NCI-H2196 (cell line): ENCODE data around the gene KSR1.
A peak's percentile ranks its signal among the peaks of the same experiment; 100 is the strongest.

Experiments used
- DNase-seq: peaks from one replicate; lab custom pipeline; 2025; ENCODE audit not compliant: unreplicated experiment; lab: John Stamatoyannopoulos, UW

The KSR1 gene

DNA sequence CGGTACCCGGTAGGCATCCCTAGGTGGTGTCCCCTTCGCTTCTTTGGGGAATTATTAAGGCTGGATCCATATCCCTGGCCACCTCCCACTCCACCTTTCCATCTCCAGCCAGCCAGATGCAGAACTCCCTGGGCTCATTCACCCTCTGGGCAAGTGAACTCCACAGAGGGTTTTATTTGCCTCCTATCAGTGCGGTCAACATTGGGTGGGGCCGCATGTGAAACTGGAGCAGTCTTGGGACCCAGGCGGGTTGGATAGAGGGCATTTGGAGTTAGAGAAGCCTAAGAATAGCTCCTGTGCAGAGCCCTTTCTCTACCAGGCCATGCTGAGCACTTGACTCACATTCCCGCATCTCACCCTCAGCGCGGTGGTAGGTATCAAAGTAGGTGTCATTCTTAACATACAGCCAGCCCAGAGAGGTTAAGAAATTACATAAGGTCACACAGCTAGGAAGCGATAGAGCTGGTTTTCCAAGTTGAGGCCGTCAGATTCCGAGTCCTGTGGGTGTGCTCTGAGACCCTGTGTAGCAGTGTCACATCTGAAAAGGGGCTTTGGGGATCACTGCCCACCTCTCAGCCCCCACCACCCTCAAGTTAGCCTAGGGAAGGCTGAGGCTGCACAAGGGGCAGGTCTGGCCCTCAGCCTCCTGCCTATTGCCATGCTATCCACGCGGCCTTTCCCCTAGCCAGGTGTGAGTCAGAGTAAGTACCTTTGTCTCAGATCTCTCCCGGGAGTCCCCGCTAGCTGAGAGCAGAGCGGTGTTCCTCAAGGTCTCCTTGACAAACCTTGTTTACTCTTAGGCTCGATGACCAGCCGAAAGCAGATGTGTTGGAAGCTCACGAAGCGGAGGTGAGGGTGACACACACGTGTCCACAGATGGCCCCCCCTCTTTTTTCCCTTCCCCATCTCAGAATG, 147.9 kb downstream of the KSR1 start:
- DNase-seq = no peak

DNA sequence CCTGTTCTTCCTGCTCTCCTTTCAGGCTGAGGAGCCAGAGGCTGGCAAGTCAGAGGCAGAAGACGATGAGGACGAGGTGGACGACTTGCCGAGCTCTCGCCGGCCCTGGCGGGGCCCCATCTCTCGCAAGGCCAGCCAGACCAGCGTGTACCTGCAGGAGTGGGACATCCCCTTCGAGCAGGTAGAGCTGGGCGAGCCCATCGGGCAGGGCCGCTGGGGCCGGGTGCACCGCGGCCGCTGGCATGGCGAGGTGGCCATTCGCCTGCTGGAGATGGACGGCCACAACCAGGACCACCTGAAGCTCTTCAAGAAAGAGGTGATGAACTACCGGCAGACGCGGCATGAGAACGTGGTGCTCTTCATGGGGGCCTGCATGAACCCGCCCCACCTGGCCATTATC, 149.2 kb downstream of the KSR1 start:
- DNase-seq = no peak

DNA sequence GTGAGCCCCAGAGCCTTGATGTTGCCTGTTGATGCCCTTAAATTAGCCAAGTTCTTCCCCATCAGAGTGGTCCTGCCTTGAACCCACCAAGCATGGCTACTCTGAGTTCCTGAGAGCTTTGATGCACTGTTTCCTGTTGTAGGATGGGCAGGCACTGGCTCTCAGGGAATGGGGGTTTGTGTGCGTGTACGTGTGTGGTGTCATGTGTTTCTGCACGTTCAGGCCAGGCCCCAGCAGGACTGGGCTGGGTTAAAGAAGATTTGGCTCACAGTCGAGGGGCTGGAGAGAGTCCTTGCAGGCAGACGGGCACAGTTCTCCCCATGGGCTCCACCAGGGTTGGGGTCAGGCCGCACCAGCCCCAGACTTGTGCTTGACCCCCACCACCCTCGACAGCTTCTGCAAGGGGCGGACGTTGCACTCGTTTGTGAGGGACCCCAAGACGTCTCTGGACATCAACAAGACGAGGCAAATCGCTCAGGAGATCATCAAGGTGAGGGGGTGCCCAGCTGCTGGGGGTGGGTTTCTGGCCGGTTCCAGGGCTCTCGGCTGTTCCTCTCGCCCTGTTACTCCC, 151.4 kb downstream of the KSR1 start:
- DNase-seq = no peak

DNA sequence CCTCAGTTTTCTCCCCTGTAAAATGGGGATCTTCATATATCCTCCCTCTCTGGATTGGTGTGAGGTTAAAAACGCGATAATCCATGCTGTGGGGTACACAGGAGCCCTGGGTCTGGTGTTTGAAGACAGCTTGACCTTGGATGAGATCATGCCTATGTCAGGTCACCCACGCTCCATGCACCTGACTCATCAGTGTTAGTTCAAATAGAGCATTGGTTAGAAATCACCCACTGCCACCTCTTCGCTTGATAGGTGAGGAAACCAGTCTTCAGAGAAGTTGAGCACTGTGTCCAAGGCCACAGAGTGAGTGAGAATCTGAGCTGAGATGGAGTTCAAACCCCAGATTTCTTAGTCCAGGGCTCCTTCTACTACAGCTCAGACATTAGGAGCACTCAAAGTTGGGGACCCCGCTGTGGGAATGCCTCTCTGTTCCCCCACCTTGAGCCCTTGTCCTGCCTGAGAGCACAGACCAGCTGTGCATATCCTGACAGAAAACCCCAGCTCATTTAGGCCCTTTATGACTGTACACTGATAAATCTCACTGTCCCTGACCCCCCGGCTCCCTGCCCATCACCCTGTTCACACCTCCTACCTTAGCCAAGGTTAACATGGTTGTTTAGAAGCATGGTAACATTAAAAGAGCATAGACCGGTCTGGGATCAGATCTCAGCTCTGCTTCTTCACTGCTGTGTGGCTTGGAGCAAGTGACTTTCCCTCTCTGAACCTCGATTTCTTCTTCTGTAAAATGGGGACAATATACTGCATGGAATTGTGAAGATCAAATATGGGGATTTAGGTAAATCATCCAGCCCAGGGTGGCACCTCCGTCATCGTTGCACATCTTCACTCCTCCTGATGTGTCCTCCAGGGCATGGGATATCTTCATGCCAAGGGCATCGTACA, 152.3 kb downstream of the KSR1 start:
- no peak for DNase-seq

DNA sequence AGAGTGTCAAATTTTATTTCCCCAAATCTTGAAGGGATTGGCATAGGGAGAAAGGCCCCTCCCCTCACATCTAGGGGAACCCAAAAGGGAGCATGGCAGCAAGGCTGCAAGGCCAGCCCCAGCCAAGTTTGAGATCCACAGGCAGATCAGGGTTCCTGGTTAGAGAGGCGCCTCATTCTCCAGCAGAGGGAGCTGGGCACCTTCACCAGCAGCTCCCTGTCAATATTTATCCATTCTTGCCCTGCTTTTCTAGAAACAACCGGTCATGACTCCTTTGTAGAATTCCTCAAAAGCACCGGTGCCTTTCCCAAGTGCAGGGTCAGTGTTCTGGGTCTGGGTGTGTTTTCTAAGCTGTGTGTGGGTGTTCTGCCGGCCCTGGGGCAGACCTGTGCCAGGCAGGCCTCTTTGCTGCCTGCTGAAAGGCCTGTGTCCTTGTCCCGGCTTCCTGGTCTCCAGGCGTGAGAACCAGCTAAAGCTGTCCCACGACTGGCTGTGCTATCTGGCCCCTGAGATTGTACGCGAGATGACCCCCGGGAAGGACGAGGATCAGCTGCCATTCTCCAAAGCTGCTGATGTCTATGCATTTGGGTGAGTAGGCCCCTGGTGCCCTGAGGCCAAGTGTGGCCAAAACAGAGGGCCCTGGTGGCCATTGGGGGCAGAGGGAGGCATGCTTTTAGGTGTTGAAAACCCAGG, 153.5 kb downstream of the KSR1 start:
- DNase-seq = peak; percentile 11

DNA sequence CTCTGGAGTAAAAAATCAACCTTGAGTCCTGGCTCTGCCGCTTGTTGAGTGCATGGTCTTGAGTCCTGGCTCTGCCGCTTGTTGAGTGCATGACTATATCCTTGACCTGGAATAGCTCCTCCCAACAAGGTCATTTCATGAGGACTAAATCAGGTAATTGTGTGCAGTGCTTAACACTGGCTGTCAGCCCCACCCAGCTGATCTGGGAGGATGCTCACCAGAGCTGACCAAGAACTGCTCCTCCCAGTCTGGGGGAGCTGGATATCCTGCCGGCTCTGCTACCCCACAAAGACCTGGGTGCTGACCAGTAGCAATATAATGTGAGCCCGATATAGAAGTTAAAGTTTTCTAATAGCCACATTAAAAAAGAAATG, 154.0 kb downstream of the KSR1 start:
- no peak for DNase-seq

DNA sequence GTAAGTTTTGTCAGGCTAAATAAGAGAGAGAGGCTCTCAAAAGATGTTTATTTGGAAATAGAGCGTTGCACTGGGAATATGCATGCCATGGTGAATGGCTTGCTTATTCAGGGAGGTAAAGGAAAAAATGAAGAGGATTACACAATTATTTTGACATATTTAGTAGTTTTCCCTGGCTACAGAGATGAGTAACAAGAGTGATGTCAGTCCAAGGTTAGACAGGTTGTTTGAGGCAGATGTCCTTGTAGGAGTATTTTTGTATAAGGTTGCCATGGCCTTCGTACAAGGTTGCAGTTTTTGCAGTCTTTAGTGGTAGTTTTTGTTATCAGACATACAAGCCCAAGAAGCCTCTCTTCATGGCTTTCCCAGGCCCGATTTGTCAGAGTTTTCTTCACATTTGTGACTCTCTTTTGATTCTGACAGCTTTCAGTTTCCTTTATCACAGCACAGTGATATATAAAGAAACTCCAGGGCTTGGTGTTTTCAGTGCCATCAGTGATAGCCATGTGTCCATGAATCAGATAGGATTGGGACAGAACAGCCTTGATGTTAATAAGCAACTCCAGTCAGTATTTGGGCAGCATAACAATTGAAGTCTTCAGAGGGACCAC, 156.0 kb downstream of the KSR1 start:
- DNase-seq = no peak

DNA sequence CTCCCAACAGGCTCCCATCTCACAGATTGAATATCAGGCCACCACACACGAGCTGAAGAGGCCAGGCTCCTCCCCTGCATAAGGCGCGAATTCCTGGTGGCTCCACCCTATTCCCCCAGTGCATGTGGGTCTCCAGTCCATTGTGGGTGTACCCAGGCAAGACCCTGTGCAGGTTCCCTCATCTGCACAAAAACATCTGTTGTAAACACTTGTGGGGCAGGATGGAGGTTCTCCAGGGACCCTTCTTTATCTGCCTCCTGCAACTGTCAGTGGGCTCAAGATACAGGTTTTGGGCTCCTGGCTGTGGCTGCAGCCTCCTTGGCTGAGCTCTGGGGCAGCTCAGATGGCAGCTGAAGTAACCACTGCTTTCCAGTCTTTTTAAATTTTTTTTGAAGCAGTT, 157.2 kb downstream of the KSR1 start:
- DNase-seq = no peak

DNA sequence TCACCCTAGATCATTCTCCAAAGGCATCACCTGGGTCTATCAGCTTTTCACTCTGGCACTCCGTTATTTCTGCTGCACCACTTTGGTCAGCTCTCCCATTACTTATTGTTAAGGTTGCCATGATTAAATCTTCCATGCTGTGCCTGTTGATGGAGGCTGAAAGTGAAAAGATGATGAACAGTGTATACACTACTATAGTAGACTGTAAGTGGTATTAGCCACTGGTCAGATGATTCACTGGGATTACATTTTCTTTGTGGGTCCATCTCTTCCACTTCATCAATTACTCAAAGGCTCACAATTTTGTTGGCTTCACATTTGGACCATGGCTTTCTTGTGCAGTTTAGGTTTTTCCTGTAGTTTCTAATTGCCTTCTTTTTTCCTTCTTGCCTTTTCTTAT, 158.9 kb downstream of the KSR1 start:
- no peak for DNase-seq

DNA sequence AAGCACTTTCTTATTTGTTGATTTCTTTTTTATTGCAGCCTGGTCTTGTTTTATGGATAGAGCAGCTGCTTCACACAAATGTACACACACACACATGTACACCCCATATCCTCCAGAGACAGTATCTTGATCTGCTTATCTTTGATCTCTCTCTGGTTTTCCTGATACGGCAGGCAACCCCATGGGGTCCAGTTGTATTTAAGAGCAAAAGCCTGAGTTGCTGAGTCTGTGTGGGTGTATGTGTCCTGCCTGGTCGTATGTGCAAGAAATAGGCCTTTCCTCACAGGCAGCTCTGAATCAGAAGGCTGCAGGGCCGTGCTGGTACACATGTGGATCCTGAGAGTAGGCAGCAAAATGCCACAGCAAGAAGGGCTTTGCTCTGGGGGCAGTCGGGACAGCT, 160.2 kb downstream of the KSR1 start:
- no peak for DNase-seq

DNA sequence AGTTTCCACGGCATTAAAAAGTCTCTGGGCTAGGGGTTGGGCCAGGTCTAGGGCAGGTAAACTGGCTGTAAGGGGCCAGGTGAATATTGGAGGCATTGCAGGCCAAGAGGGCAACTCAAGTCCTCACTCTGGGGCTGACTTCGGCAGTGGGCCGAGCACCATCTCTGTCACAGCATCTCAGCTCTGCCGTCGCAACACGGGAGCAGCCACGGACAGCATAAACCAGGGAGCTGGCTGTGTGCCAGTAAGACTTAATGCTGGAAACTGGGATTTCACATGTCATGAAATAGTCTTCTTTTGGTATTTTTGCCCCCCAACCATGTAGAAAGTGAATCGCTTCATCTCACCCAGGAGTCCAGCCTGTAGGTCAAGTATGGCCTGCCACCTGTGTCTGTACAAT, 162.2 kb downstream of the KSR1 start:
- DNase-seq = no peak

DNA sequence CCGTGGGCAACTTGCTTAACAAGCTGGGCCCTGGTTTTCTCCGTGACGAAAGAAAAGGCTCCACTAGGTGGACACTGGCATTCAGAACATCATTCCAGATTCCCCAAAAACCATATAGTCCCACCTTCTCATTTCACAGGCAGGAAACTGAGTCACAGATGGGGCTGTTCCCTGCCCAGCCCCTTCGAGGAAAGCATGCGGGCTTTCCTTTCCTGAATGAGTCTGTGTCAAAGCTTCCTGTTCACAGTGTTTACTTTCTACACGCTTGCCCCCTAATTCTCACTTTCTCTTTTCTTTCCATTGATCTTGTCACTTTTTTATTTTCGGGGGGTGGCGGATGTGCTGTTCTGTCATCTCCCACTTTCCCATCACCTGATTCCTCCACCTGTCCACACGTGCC, 164.5 kb downstream of the KSR1 start:
- no peak for DNase-seq

DNA sequence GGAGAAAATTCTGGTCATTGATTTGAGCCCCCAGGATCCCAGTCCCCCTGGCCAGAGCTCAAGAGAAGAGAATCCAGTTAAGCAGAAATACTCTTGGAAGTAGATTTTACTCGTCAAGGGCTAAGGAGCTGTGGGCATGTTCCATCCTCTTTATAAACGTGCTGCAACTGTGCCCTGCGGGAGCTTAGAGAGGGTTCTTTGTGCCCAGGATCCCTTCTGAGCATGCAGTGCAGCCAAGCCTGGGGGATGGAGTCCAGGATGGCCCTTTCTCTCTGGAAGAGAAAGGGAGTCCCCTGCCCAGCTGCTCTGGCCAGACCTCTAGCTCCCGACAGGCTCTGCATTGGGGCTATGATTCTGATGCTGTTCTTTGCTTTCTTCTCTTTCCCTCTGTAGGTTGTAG, 165.3 kb downstream of the KSR1 start:
- no peak for DNase-seq

DNA sequence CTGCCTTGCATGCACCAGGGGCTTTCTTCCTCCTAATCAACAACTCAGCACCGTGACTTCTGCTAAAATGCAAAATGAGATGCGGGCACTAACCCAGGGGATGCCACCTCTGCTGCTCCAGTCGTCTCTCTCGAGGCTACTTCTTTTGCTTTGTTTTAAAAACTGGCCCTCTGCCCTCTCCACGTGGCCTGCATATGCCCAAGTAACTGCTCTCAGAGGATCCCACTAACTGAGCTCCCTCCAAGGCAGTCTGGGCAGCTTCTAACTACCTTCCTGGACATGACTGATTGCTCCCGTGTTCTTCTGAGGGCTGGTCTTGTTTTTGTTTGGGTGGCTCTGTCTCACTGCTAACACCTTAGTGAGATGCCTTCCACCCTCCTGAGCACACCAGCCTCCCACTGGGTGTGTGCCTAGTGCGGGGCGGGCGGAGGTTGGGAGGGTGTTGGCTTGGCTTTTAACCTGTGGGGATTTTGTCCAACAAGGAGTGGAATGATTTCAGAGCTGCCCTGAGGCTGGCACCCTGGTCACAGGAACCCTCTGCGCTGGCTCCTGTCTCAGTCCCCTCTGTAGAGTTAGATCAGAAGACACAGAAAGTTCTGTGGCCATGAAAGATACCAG, 165.8 kb downstream of the KSR1 start:
- no peak for DNase-seq

DNA sequence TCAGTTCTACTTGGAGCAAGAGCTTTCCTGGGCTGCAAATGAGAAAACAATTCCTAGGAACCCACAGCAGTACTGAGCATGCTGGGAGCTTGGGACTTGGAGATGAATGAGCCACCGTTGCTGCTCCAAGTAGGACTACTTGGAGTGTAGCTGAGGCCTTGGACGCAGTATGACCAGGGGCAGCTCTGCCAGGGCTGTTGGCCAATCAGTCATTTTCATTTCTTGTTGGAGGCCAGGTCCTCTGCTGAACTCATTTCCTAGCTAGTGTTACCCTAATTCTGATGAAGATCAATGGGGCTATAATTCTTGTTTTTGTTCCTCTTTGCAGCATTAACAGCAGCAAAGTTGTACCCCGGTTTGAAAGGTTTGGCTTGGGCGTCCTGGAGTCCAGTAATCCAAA, 166.7 kb downstream of the KSR1 start:
- DNase-seq = no peak

DNA sequence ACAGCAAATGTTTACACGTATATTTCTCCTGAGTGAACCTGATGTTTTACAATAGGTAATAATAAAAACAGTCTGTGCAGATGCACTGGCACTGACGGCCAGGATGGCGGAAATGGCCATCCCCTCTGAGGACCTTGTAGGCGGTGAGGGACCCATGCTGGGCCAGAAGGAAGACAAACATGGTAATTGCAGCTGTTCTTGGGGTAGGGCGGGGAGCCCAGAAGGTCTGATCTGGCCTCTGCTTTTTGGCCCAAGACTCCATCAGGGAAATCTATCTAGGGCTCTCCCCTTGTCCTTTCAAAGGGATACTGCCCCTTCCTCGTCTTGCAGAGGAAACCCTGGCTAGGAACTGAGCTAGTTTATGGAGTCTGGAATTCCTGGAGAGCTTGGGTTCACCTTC, 167.4 kb downstream of the KSR1 start:
- no peak for DNase-seq

DNA sequence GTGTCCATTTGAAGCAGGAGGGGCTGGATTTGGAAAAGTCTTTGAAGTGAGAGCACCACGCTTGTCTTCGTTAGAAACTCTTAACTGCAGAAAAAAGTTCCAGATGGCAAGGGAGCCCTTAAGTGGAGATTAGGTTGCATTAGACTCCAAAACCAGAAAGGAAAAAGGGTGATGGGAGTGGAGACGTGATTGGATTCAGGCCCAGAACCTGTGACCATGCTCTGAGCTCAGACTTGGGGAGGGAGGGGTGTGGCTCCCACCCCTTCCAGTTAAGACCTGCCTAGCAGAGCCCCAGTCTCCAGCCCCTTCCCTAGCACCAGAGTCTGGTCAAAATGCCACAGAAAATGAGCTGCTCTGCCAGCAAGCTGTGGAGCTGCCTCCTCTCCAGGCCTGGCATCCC, 168.3 kb downstream of the KSR1 start:
- no peak for DNase-seq

DNA sequence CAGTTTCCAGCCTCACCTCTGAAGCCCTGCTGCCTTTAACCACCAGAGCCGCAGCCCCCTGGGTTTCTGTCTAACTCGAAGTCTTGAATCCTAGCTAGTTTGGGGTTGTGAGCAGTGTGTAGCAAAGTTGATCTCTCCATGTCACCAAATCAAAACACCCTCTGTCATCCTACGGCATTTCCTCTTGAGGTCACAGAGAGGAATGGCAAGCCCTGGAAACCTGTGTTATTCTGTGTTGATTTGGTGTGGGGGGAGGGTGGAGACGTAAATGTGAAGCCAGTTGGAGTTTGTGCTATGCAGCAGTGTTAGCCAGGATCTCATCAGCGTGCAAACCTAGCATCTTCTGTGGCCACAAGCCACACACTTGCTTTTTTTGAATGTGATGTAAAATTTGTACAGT, 169.6 kb downstream of the KSR1 start:
- DNase-seq = no peak

DNA sequence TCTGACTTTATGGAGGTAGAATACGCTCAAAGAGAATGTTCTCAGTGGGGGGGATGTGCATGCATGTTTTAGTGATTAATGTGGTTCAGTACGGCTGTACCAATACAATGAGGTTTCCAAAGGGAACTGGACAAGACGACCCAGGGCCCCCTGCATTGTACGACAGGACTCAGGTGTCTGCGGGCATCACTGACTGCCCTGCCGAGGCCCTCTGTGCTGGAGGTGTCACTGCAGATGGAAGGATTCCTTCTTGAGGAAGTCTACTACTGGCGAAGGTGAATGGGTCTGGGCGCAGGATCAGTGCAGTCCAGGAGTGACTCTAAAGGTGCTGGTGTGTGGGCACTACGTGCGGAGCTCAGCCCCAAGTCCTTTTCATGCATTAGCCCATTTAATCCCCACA, 171.3 kb downstream of the KSR1 start:
- DNase-seq = no peak

DNA sequence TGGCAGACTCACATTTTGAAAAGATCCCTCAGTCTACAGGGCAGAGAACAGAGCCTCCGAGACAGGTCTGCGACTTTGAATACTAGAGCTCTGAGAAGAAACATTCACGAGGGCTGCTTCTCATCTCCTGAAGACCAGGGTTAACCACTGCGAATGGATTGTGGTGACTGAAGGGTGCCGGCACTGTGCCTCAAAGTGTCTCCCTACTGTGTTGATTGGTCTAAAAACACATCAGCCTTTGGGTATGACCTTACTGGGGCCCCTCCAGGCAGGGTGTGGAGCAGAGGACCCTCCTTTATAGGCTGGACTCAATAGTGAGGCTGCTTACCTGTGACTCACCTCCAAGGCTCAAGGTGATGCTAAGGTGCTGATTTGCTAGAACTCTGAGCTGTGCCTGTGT, 172.1 kb downstream of the KSR1 start:
- DNase-seq = no peak
